Epithelial cell of esophagus (primary cell): ENCODE data around the gene RARRES1.

Experiments used
- DNase-seq: peaks from one replicate; pipeline ENCODE4 v3.0.0; 2010; ENCODE audit warnings: low read depth
- H3K4me3 ChIP-seq: 2 replicates; pipeline ENCODE4 v1.5.1; 2011; ENCODE audit warnings: mild to moderate bottlenecking, low read length, control low read depth
- CTCF ChIP-seq: IDR thresholded peaks from 2 replicates; pipeline ENCODE4 v1.5.1; 2011; ENCODE audit warnings: low read depth, mild to moderate bottlenecking, low read length, control low read depth, inconsistent platforms; ENCODE audit not compliant: insufficient read depth; ENCODE audit errors: missing control alignments

The RARRES1 gene

GRCh38 chr3:158750016-158750415, 17.8 kb upstream of the RARRES1 start:
- DNase-seq: no peak
- no peak overlapping the region for H3K4me3 ChIP-seq
- no peak for TF ChIP-seq CTCF

- no peak overlapping the region for H3K4me3 ChIP-seq
- no peak for DNase-seq
- no peak for TF ChIP-seq CTCF
Observed at GRCh38 chr3:158749526-158749925, 17.3 kb upstream of the RARRES1 start.

GRCh38 chr3:158748237-158748828, 16.1 kb upstream of the RARRES1 start:
- no peak for TF ChIP-seq CTCF
- H3K4me3 ChIP-seq: no peak overlapping the region
- DNase-seq: peak; percentile 12

GRCh38 chr3:158747417-158747816, 15.2 kb upstream of the RARRES1 start:
- DNase-seq: no peak
- no peak overlapping the region for H3K4me3 ChIP-seq
- TF ChIP-seq CTCF: no peak

GRCh38 chr3:158745551-158745950, 13.3 kb upstream of the RARRES1 start:
- DNase-seq: no peak
- TF ChIP-seq CTCF: no peak
- H3K4me3 ChIP-seq: no peak overlapping the region

- no peak for TF ChIP-seq CTCF
- H3K4me3 ChIP-seq: no peak overlapping the region
- no peak for DNase-seq
Observed at GRCh38 chr3:158744567-158745288, 12.5 kb upstream of the RARRES1 start.
